Measurements from ENCODE around the gene TRIAP1. TPM values are rescaled to one million over a fixed set of nuclear protein-coding genes. Genes with fewer than 3 reads are reported as not detected.
A peak's percentile ranks its signal among the peaks of the same experiment; 100 is the strongest.

The TRIAP1 gene
- total RNA-seq, 2 donors from 2014 or later = 15.7 to 21.9 TPM

- Histone ChIP-seq H3K4me3 (no peak overlapping the region), H3K27me3 (replicated peaks; ENCODE audit: insufficient read depth) (no peaks in the 10 kb centered on the region)
- peak; percentile 87 for DNase-seq (ENCODE audit: low spot score)
Measured at GRCh38 chr12:120394483-120395367, 51.5 kb downstream of the TRIAP1 start.

More at GRCh38 chr12:120394483-120395367, 51.5 kb downstream of the TRIAP1 start:
- 19% methylated on average over 18 of the region's 18 CpGs for WGBS
- Histone ChIP-seq H3K9me3 (no peaks in the 10 kb centered on the region), H3K36me3 (no peaks in the 10 kb centered on the region), H3K27ac (peak overlapping the region; percentile 79 to 90), H3K4me1 (replicated peaks) (peaks cover 8% of the 10 kb centered on the region)
- intact Hi-C loops (cut with DNase I) = no loop called here
- TF ChIP-seq POLR2A (IDR thresholded peaks at IDR 0.05) (peak; percentile 53), POLR2AphosphoS5 (IDR thresholded peaks at IDR 0.05) (peak; percentile 91), CTCF (IDR thresholded peaks at IDR 0.05) (no peak)

Other genes with a start within 250 kb of the TRIAP1 start
- gene RPLP0, start 245.3 kb downstream of the TRIAP1 start, total RNA-seq = 1,000 to 10,000 TPM; 1,950 to 2,858 TPM
- 100 to 1,000 TPM in 1 of 2 donors, 10 to 100 TPM in 1; 58.3 to 113 TPM for gene PXN, start 180.7 kb downstream of the TRIAP1 start, total RNA-seq
- gene RNU4-2, start 154.5 kb downstream of the TRIAP1 start, total RNA-seq = under 1 TPM; under 0.01 TPM
- under 1 TPM; under 0.01 TPM for gene RNU4-1, start 153.1 kb downstream of the TRIAP1 start, total RNA-seq
- 1 to 10 TPM in 1 of 2 donors, under 1 TPM in 1; 0.96 to 2.2 TPM for gene SIRT4, start 144.1 kb downstream of the TRIAP1 start, total RNA-seq
- gene PLA2G1B, start 118.6 kb downstream of the TRIAP1 start, total RNA-seq = not detected
- gene MSI1, start 77.2 kb downstream of the TRIAP1 start, total RNA-seq = 1 to 10 TPM; 1.7 to 8.2 TPM
- gene COX6A1, start 8.3 kb downstream of the TRIAP1 start, total RNA-seq = 100 to 1,000 TPM; 616 to 965 TPM
- 10 to 100 TPM; 19.3 to 30.1 TPM for gene GATC, start 60 bp upstream of the TRIAP1 start, total RNA-seq
- 100 to 1,000 TPM in 1 of 2 donors, 10 to 100 TPM in 1; 98.7 to 131 TPM for gene SRSF9, start 23.4 kb upstream of the TRIAP1 start, total RNA-seq
- gene DYNLL1, start 49.7 kb upstream of the TRIAP1 start, total RNA-seq = 100 to 1,000 TPM; 166 to 303 TPM
- 10 to 100 TPM; 18.1 to 26.7 TPM for gene COQ5, start 82.8 kb upstream of the TRIAP1 start, total RNA-seq
- gene RNF10, start 88.0 kb upstream of the TRIAP1 start, total RNA-seq = 100 to 1,000 TPM in 1 of 2 donors, 10 to 100 TPM in 1; 95.3 to 251 TPM
- gene POP5, start 135.0 kb upstream of the TRIAP1 start, total RNA-seq = 10 to 100 TPM; 39.3 to 45.2 TPM
- gene CABP1, start 194.2 kb upstream of the TRIAP1 start, total RNA-seq = under 1 TPM; 0.23 to 0.62 TPM
- gene MLEC, start 240.8 kb upstream of the TRIAP1 start, total RNA-seq = 100 to 1,000 TPM; 116 to 124 TPM